LNCaP clone FGC (cell line): ENCODE data around the gene CXADR.

Source experiments
- DNase-seq: peaks from one replicate; pipeline ENCODE4 v3.0.0-alpha.2; 2011; ENCODE audit warnings: low read depth
- H3K4me3 ChIP-seq: 2 replicates; pipeline ENCODE4 v1.5.1; 2011; ENCODE audit warnings: mild to moderate bottlenecking, low read depth, low read length, control low read depth
- CTCF ChIP-seq: IDR thresholded peaks from 2 replicates; pipeline ENCODE4 v1.5.1; 2012; ENCODE audit warnings: mild to moderate bottlenecking; ENCODE audit not compliant: control insufficient read depth, insufficient read depth; ENCODE audit errors: extremely low read depth

Gene CXADR

GRCh38 chr21:17610911-17611310 lies 98.1 kb downstream of the CXADR start:
- peak overlapping the region; percentile 73 for H3K4me3 ChIP-seq
- no peak for DNase-seq
- TF ChIP-seq CTCF, result no peak

- DNase-seq, result no peak
- no peak for TF ChIP-seq CTCF
- peak overlapping the region; percentile 73 for H3K4me3 ChIP-seq
Observed at GRCh38 chr21:17611414-17612022, 98.7 kb downstream of the CXADR start.

- no peak for DNase-seq
- H3K4me3 ChIP-seq, result peak overlapping the region; percentile 73
- no peak for TF ChIP-seq CTCF
Observed at GRCh38 chr21:17612023-17612564, 99.3 kb downstream of the CXADR start.

- peak within 1 kb of the TSS; percentile 73 for H3K4me3 ChIP-seq
- no peak for TF ChIP-seq CTCF
- DNase-seq, result no peak
Observed at GRCh38 chr21:17612565-17613241, 99.9 kb downstream of the CXADR start, which contains the start of gene BTG3. Gene BTG3 (minus strand): TSS chr21:17612901. CDS start chr21:17609144, 3,757 bp downstream.

- DNase-seq, result no peak
- no peak for TF ChIP-seq CTCF
- H3K4me3 ChIP-seq, result no peak overlapping the region
Observed at GRCh38 chr21:17613242-17613676, 100.4 kb downstream of the CXADR start.

- no peak for DNase-seq
- no peak for TF ChIP-seq CTCF
- no peak overlapping the region for H3K4me3 ChIP-seq
Observed at GRCh38 chr21:17616831-17617230, 104.0 kb downstream of the CXADR start.
